ENCODE data around the gene RPL5.
"Not testable (repeated sequence)": the region's sequence is repeated elsewhere in the genome, so short reads cannot be mapped to it uniquely, and the experiment has no call there.

The RPL5 gene

GRCh38 chr1:92831762-92832536 lies at the start of gene RPL5:
Gene RPL5, plus strand, starts transcription at chr1:92832040. Its CDS starts 75 bp downstream, at chr1:92832115.
- DNase-seq (ENCODE audit: low read depth in 2 of 2) = peak; percentile 93 to 94

- not testable (repeated sequence) for DNase-seq (ENCODE audit: low read depth in 2 of 2)
Observed at GRCh38 chr1:92783550-92783949, 48.3 kb upstream of the RPL5 start.

- DNase-seq (ENCODE audit: low read depth in 2 of 2) = no peak
Observed at GRCh38 chr1:92784021-92784638, 47.7 kb upstream of the RPL5 start.

GRCh38 chr1:92784639-92785500 lies 47.0 kb upstream of the RPL5 start, which contains the start of gene EVI5:
Gene EVI5, minus strand, starts transcription at chr1:92785108. Its CDS starts 48,562 bp downstream, at chr1:92736546.
- DNase-seq (ENCODE audit: low read depth in 2 of 2) = peak; percentile 16 to 20

- no peak for DNase-seq (ENCODE audit: low read depth in 2 of 2)
Observed at GRCh38 chr1:92786111-92786901, 45.5 kb upstream of the RPL5 start.

GRCh38 chr1:92790081-92790480 lies 41.8 kb upstream of the RPL5 start:
- DNase-seq (ENCODE audit: low read depth in 2 of 2) = no peak

GRCh38 chr1:92790867-92791266 lies 41.0 kb upstream of the RPL5 start:
- DNase-seq (ENCODE audit: low read depth in 2 of 2) = no peak

GRCh38 chr1:92791487-92792066 lies 40.3 kb upstream of the RPL5 start:
- DNase-seq (ENCODE audit: low read depth in 2 of 2) = no peak

- no peak for DNase-seq (ENCODE audit: low read depth in 2 of 2)
Observed at GRCh38 chr1:92792340-92792782, 39.5 kb upstream of the RPL5 start.

- DNase-seq (ENCODE audit: low read depth in 2 of 2) = no peak
Observed at GRCh38 chr1:92795166-92795565, 36.7 kb upstream of the RPL5 start.

- no peak for DNase-seq (ENCODE audit: low read depth in 2 of 2)
Observed at GRCh38 chr1:92797297-92797696, 34.5 kb upstream of the RPL5 start.

GRCh38 chr1:92797961-92798360 lies 33.9 kb upstream of the RPL5 start:
- no peak for DNase-seq (ENCODE audit: low read depth in 2 of 2)

- no peak for DNase-seq (ENCODE audit: low read depth in 2 of 2)
Observed at GRCh38 chr1:92803140-92803887, 28.5 kb upstream of the RPL5 start.

GRCh38 chr1:92804721-92805201 lies 27.1 kb upstream of the RPL5 start:
- no peak for DNase-seq (ENCODE audit: low read depth in 2 of 2)

GRCh38 chr1:92805216-92805615 lies 26.6 kb upstream of the RPL5 start:
- DNase-seq (ENCODE audit: low read depth in 2 of 2) = no peak

- no peak for DNase-seq (ENCODE audit: low read depth in 2 of 2)
Observed at GRCh38 chr1:92808381-92808780, 23.5 kb upstream of the RPL5 start.

- no peak for DNase-seq (ENCODE audit: low read depth in 2 of 2)
Observed at GRCh38 chr1:92816732-92817131, 15.1 kb upstream of the RPL5 start.

- DNase-seq (ENCODE audit: low read depth in 2 of 2) = no peak
Observed at GRCh38 chr1:92817137-92817697, 14.6 kb upstream of the RPL5 start.

GRCh38 chr1:92817986-92818764 lies 13.7 kb upstream of the RPL5 start:
- DNase-seq (ENCODE audit: low read depth in 2 of 2) = no peak

Data from stimulated activated CD8-positive, alpha-beta memory T cell treated with anti-CD3 and anti-CD28 coated beads, Interleukin-7, amount 100 ng/mL, for 1 hour (primary cell).